Transverse colon (tissue), 3 donors: ENCODE data around the gene OR51T1.

Source experiments
- CTCF ChIP-seq, 5 experiments: fragments of 200-600 bp in 3 of 5; fragments of 450-650 bp in 2 of 5; sonication (generic) in 3 of 5; IDR thresholded peaks; 1 replicate in 2 of 5; 2 replicates in 3 of 5; pipeline ENCODE4 v1.5.1; 2016 to 2017; ENCODE audit warnings: antibody characterized with exemption in 5 of 5, inconsistent platforms in 3 of 5, mild to moderate bottlenecking in 2 of 5, moderate library complexity in 1 of 5
- POLR2A ChIP-seq: fragments of 450-650 bp; IDR thresholded peaks from one replicate; pipeline ENCODE4 v1.6.1; 2016; ENCODE audit warnings: antibody characterized with exemption, mild to moderate bottlenecking, moderate library complexity

DNA sequence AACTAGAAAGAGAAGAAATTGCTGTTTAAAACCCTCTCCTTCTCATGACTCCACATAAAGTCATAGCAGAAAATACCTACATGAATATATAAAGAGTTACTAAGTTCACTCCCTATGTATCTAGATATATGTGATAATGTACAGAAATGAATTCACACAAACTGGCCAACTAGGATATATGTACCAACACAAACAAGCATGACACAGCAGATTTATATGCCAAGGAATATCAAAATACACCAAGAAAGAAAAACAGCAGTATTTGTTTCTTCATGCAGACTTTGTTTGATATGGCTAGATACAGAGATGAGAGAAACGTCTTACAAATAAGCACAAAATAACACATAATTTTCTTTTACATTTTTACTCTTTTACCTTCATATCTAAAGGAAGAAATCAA lies 40.6 kb downstream of the OR51T1 start:
- TF ChIP-seq POLR2A, result no peak
- no peak for TF ChIP-seq CTCF (IDR thresholded peaks at IDR 0.05)
